CD4-positive, alpha-beta T cell treated with Interferon gamma for 1 hour (primary cell): Measurements from ENCODE around the gene PRICKLE1.

Experiments
- DNase-seq: peaks from one replicate; pipeline ENCODE4 v3.0.0-alpha.2; 2020

PRICKLE1 gene

GRCh38 chr12:42588524-42589464 is 752 bp downstream of the PRICKLE1 start:
- no peak for DNase-seq

GRCh38 chr12:42587601-42588523 is 1.7 kb downstream of the PRICKLE1 start:
- no peak for DNase-seq

GRCh38 chr12:42586268-42586667 is 3.3 kb downstream of the PRICKLE1 start:
- no peak for DNase-seq

- no peak for DNase-seq
These were observed 3.7 kb downstream of the PRICKLE1 start for GRCh38 chr12:42585841-42586216.

GRCh38 chr12:42585154-42585840 is 4.2 kb downstream of the PRICKLE1 start:
- no peak for DNase-seq

- no peak for DNase-seq
These were observed 4.9 kb downstream of the PRICKLE1 start for GRCh38 chr12:42584651-42585111.

DNA sequence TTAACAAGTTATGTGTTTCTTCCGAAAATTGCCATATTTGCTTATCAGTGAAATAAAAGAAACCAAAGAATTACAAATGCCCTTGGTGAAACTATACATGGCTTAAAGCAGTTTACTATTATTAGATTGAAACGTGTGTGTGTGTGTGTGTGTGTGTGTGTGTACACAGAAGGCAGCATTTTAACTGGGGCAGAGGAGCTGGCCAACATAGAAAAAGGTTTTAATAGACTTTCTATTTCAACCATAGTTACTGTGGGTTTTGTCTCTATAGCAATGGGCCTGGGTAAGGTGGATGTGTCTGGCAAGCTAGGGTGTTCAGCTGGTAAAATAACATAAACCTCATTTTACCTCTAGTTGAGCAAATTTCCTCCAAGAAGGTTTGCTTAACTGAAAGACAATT is 6.5 kb downstream of the PRICKLE1 start:
- no peak for DNase-seq

GRCh38 chr12:42582498-42582897 is 7.0 kb downstream of the PRICKLE1 start:
- no peak for DNase-seq

- no peak for DNase-seq
These were observed 7.5 kb downstream of the PRICKLE1 start for GRCh38 chr12:42582050-42582449.

DNA sequence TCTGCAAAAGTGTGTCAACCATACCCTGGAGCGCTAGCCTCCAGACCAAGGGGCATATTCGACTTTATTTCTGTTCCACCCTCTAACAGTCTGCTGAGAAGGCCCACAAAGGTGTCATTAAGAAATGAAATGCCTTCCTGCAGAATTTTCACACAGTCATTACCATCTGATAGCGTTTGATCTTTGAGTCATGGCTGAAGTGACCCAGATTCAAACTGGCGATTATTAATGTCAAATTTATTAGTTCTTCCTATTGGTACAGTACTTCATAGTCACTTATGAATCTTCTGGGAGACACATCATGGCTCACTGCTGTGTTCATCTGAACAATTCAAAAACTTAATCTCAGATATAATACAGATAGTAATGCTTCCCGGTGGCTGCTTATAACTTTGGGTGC is 13.2 kb downstream of the PRICKLE1 start:
- DNase-seq, result no peak

DNA sequence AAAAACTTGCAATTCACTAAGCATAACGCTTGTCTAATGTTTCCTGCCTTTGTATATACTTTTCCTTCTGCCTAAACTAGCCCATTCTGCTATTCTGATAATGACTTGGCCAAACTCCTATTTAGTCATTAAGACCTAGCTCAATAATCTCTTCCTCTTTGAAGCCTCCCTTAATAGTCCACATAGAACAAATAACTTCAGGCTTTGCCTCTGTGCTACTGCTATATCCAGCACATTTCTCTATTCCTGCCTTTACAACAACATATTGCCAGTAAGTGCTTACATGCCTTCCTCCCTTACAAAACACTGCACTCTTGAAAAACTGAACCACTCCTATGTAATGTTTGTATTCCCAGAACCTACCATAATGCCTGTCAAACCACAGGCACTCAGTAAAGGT is 13.8 kb downstream of the PRICKLE1 start:
- DNase-seq, result no peak

DNA sequence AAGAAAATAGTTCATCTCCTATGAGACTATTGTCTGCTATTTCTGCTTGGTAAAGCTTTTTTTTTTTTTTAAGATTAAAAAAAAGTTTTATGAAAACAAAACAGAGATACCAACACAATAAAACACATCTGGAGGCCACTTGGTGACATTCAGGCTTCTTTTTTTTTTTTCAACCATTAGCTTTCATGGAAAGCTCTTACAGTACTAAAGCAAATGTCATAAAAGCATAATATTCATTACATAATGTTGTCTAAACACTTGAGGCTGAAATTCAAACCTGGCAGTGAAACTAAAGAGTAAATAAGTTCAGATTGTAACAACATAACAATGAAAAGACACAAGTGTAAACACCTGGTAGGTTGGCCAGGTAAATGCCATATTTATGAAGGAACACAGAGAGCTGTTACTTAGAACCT is 14.7 kb downstream of the PRICKLE1 start:
- DNase-seq, result no peak

GRCh38 chr12:42571327-42572009 is 18.1 kb downstream of the PRICKLE1 start:
- DNase-seq, result no peak

- no peak for DNase-seq
These were observed 19.5 kb downstream of the PRICKLE1 start for GRCh38 chr12:42570076-42570475.

DNA sequence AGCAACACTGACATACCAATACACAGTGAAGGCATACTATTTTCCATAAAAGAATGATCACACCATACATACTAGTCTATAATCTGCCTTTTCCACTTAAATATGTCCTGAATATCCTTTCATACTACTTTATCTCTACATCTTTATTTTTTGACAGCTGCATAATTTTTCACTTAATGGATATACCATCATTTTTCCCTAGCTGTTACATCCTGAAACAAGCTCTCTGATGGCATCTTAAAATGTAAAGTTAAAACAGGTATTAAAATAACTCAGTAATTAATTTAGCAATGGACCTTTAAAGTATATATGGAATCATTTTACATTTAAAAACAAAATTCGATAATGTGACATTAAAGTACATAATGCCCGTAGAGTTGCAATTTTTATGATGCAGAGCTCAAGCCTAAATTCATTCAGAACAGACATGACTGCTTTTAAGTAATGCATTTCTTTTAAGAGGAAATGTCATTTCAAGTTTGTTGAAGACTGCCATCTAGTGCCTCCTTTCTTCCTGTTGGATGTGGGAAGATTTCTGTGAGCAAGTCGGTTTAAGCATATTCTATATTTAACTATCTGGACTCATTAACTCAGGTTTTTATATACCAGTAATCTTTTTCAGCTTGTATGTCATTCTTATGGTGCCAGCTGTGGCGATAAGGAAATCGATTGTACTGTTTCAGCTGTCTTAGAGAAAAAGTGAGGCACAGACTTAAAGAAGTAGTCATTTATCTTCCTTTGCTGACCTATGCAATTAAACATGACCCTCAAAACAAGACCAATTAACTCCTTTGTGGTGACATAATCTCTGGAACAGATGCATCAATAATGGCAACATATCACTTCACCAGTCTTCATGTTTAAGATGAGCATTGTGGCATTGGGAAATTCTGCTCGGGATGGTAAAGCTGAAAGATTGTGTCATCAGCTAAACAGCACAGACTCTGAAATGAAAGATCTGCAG is 20.3 kb downstream of the PRICKLE1 start:
- no peak for DNase-seq

- DNase-seq, result no peak
These were observed 23.9 kb downstream of the PRICKLE1 start for GRCh38 chr12:42565633-42566032.

GRCh38 chr12:42564996-42565395 is 24.6 kb downstream of the PRICKLE1 start:
- no peak for DNase-seq

GRCh38 chr12:42564556-42564955 is 25.0 kb downstream of the PRICKLE1 start:
- no peak for DNase-seq

DNA sequence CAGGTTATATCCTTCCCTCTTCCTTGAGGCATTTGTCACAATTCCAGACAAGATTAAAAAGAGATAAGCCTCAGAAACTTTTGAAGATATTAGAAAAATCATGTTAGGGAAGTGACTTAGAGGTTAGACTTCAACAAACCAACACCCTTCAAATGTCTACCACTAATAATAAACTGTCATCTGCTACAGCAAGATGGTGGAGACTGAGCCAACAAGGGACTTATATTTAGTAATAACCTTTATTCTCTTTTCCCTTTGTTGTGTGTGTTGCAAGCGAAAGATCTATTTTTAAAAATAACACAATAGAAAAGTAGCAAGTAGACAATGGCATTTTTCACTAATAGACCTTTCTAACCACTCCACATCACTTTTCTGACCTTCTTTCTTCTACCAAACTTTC is 28.6 kb downstream of the PRICKLE1 start:
- DNase-seq, result no peak

- DNase-seq, result no peak
These were observed 31.9 kb downstream of the PRICKLE1 start for GRCh38 chr12:42557586-42558172.

- DNase-seq, result no peak
These were observed 32.6 kb downstream of the PRICKLE1 start for GRCh38 chr12:42556917-42557316.
